SK-N-SH treated with all-trans-retinoic acid at 6 μM for 48 hours (cell line): ENCODE measurements around the gene NPHS1.
"Not testable (repeated sequence)": the region's sequence is repeated elsewhere in the genome, so short reads cannot be mapped to it uniquely, and the experiment has no call there.

Source experiments
- ATAC-seq: fragments of 200-7000 bp; cut with Tn5 transposase; 3 replicates; pipeline ENCODE4 v1.9.1; 2020; ENCODE audit warnings: mild to moderate bottlenecking, moderate library complexity
- ARNTL ChIP-seq: fragments of 450-650 bp; formaldehyde crosslinking; IDR thresholded peaks from 2 replicates; pipeline ENCODE4 v1.5.0; 2020; ENCODE audit warnings: low read depth, mild to moderate bottlenecking, moderate library complexity, borderline replicate concordance
- BACH2 ChIP-seq: fragments of 250-450 bp; sonication (Bioruptor Pico); IDR thresholded peaks from 2 replicates; pipeline ENCODE4 v1.9.0; 2021; ENCODE audit warnings: mild to moderate bottlenecking, borderline replicate concordance
- CSDC2 ChIP-seq: fragments of 250-450 bp; sonication (Bioruptor Pico); IDR thresholded peaks from 2 replicates; pipeline ENCODE4 v1.5.0; 2020; ENCODE audit warnings: mild to moderate bottlenecking, moderate library complexity
- ESRRG ChIP-seq: fragments of 250-450 bp; sonication (Bioruptor Pico); IDR thresholded peaks from 2 replicates; pipeline ENCODE4 v1.6.1; 2021; ENCODE audit warnings: mild to moderate bottlenecking
- GLIS3 ChIP-seq: fragments of 250-450 bp; sonication (Bioruptor Pico); IDR thresholded peaks from 2 replicates; pipeline ENCODE4 v1.5.0; 2020; ENCODE audit warnings: mild to moderate bottlenecking, moderate library complexity
- ISL1 ChIP-seq: fragments of 250-450 bp; sonication (Bioruptor Pico); IDR thresholded peaks from 2 replicates; pipeline ENCODE4 v2.1.2; 2022; ENCODE audit warnings: mild to moderate bottlenecking, moderate library complexity
- OSR1 ChIP-seq: fragments of 250-450 bp; sonication (Bioruptor Pico); IDR thresholded peaks from 2 replicates; pipeline ENCODE4 v1.8.0; 2022; ENCODE audit warnings: moderate library complexity, mild to moderate bottlenecking, inconsistent platforms
- PATZ1 ChIP-seq: fragments of 250-450 bp; sonication (Bioruptor Pico); IDR thresholded peaks from 2 replicates; pipeline ENCODE4 v1.8.0; 2020; ENCODE audit warnings: mild to moderate bottlenecking, moderate library complexity, borderline replicate concordance
- RARB ChIP-seq: fragments of 250-450 bp; sonication (Bioruptor Pico); IDR thresholded peaks from 2 replicates; pipeline ENCODE4 v1.8.0; 2021; ENCODE audit warnings: mild to moderate bottlenecking, moderate library complexity
- TCF4 ChIP-seq: fragments of 250-450 bp; sonication (Bioruptor Pico); IDR thresholded peaks from 2 replicates; pipeline ENCODE4 v1.8.0; 2021; ENCODE audit warnings: mild to moderate bottlenecking, moderate library complexity, borderline replicate concordance
- TOX ChIP-seq: fragments of 250-450 bp; sonication (Bioruptor Pico); IDR thresholded peaks from 2 replicates; pipeline ENCODE4 v1.8.0; 2021; ENCODE audit warnings: mild to moderate bottlenecking, moderate library complexity, borderline replicate concordance
- ZC3H10 ChIP-seq: fragments of 250-450 bp; sonication (Bioruptor Pico); IDR thresholded peaks from 2 replicates; pipeline ENCODE4 v1.5.1; 2021; ENCODE audit warnings: mild to moderate bottlenecking, moderate library complexity
- ZFP3 ChIP-seq: fragments of 250-450 bp; sonication (Bioruptor Pico); IDR thresholded peaks from 2 replicates; pipeline ENCODE4 v1.5.0; 2020; ENCODE audit warnings: mild to moderate bottlenecking, moderate library complexity
- ZFP30 ChIP-seq: fragments of 450-650 bp; formaldehyde crosslinking; IDR thresholded peaks from 2 replicates; pipeline ENCODE4 v1.5.0; 2022; ENCODE audit warnings: mild to moderate bottlenecking, moderate library complexity
- ZNF70 ChIP-seq: fragments of 450-650 bp; formaldehyde crosslinking; IDR thresholded peaks from 2 replicates; pipeline ENCODE4 v1.5.0; 2020; ENCODE audit warnings: mild to moderate bottlenecking, moderate library complexity
- ZNF8 ChIP-seq: fragments of 450-650 bp; formaldehyde crosslinking; IDR thresholded peaks from 2 replicates; pipeline ENCODE4 v1.5.0; 2020; ENCODE audit warnings: mild to moderate bottlenecking, moderate library complexity
- TF ChIP-seq, protein P1 (sequence below): fragments of 250-450 bp; sonication (Bioruptor Pico); IDR thresholded peaks from 2 replicates; pipeline ENCODE4 v1.5.0; 2020; ENCODE audit warnings: mild to moderate bottlenecking, moderate library complexity
- TF ChIP-seq, protein P2 (sequence below): fragments of 250-450 bp; sonication (Bioruptor Pico); IDR thresholded peaks from 2 replicates; pipeline ENCODE4 v1.5.1; 2020; ENCODE audit warnings: low read depth, mild to moderate bottlenecking, moderate library complexity
- TF ChIP-seq, protein P3 (sequence below): fragments of 250-450 bp; sonication (Bioruptor Pico); IDR thresholded peaks from 2 replicates; pipeline ENCODE4 v1.5.1; 2021; ENCODE audit warnings: mild to moderate bottlenecking, moderate library complexity

The NPHS1 gene

GRCh38 chr19:35797663-35798062, 54.6 kb downstream of the NPHS1 start (continued):
- TF ChIP-seq, protein P1, sequence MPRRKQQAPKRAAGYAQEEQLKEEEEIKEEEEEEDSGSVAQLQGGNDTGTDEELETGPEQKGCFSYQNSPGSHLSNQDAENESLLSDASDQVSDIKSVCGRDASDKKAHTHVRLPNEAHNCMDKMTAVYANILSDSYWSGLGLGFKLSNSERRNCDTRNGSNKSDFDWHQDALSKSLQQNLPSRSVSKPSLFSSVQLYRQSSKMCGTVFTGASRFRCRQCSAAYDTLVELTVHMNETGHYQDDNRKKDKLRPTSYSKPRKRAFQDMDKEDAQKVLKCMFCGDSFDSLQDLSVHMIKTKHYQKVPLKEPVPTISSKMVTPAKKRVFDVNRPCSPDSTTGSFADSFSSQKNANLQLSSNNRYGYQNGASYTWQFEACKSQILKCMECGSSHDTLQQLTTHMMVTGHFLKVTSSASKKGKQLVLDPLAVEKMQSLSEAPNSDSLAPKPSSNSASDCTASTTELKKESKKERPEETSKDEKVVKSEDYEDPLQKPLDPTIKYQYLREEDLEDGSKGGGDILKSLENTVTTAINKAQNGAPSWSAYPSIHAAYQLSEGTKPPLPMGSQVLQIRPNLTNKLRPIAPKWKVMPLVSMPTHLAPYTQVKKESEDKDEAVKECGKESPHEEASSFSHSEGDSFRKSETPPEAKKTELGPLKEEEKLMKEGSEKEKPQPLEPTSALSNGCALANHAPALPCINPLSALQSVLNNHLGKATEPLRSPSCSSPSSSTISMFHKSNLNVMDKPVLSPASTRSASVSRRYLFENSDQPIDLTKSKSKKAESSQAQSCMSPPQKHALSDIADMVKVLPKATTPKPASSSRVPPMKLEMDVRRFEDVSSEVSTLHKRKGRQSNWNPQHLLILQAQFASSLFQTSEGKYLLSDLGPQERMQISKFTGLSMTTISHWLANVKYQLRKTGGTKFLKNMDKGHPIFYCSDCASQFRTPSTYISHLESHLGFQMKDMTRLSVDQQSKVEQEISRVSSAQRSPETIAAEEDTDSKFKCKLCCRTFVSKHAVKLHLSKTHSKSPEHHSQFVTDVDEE = no peak
- no peak for TF ChIP-seq ARNTL (CRISPR knock-in tag)

DNA sequence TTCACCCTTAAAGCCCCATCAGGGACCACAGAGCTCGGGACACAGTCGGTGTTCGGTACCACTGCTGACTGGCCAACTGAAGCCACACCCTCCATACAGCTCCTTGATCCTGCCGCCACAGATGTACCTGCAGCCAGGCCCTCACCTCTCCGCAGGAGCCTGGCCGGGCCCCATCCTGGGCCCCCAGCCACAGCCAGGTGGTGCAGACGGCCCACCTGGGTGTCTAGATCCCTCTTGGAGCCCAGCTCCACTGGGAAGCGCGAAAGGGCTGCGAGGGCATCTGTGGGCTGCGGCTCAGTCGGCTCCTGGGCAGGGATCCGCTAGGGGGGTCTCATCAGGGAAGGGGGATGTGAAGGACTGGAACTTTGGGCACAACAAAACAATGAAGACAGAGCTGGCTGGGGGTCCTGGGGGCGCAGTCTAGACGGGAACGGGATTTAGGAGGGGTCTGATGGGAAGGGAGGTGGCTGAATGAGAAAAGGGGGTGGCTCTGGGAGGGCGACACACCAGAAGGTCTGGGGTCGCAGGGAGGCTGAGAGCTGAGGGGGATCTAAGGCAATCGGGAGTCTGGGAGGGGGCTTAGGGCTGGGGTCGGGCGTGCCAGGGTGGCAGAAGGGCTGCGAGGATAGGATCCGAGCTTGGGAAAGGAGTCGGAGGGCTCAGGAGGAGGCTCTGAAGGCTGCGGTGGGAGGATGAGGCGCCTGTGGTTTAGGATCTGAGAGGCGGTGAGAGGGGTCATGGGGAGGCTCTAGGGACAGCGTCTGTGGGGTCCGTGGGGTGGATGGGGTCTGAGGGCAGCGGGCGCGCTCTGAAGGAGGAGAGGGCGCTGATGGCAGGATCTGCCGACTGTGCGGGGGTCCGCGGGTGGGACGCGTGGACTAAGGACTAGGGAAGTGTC, 55.4 kb downstream of the NPHS1 start:
- TF ChIP-seq BACH2 (CRISPR knock-in tag) (no peak), ZNF8 (CRISPR knock-in tag) (no peak), TOX (CRISPR knock-in tag) (no peak), ARNTL (CRISPR knock-in tag) (no peak), PATZ1 (CRISPR knock-in tag) (no peak), OSR1 (CRISPR knock-in tag) (no peak), ZFP3 (CRISPR knock-in tag) (no peak), GLIS3 (CRISPR knock-in tag) (no peak), ZC3H10 (CRISPR knock-in tag) (no peak), CSDC2 (CRISPR knock-in tag) (no peak), ZFP30 (CRISPR knock-in tag) (no peak), ISL1 (no peak), TCF4 (CRISPR knock-in tag) (no peak)
- TF ChIP-seq, protein P2, sequence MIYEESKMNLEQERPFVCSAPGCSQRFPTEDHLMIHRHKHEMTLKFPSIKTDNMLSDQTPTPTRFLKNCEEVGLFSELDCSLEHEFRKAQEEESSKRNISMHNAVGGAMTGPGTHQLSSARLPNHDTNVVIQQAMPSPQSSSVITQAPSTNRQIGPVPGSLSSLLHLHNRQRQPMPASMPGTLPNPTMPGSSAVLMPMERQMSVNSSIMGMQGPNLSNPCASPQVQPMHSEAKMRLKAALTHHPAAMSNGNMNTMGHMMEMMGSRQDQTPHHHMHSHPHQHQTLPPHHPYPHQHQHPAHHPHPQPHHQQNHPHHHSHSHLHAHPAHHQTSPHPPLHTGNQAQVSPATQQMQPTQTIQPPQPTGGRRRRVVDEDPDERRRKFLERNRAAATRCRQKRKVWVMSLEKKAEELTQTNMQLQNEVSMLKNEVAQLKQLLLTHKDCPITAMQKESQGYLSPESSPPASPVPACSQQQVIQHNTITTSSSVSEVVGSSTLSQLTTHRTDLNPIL (CRISPR knock-in tag) = no peak
- TF ChIP-seq, protein P3, sequence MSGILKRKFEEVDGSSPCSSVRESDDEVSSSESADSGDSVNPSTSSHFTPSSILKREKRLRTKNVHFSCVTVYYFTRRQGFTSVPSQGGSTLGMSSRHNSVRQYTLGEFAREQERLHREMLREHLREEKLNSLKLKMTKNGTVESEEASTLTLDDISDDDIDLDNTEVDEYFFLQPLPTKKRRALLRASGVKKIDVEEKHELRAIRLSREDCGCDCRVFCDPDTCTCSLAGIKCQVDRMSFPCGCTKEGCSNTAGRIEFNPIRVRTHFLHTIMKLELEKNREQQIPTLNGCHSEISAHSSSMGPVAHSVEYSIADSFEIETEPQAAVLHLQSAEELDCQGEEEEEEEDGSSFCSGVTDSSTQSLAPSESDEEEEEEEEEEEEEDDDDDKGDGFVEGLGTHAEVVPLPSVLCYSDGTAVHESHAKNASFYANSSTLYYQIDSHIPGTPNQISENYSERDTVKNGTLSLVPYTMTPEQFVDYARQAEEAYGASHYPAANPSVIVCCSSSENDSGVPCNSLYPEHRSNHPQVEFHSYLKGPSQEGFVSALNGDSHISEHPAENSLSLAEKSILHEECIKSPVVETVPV (CRISPR knock-in tag) = no peak
- ATAC-seq = no peak

- not testable (repeated sequence) for ATAC-seq
These were observed 56.7 kb downstream of the NPHS1 start for GRCh38 chr19:35795564-35795963.

GRCh38 chr19:35793381-35794165, 58.7 kb downstream of the NPHS1 start:
- no peak for ATAC-seq
- TF ChIP-seq RARB (CRISPR knock-in tag) (no peak), CSDC2 (CRISPR knock-in tag) (no peak), BACH2 (CRISPR knock-in tag) (no peak), ZNF70 (no peak), ESRRG (CRISPR knock-in tag) (no peak), ARNTL (CRISPR knock-in tag) (no peak)
